HepG2 (cell line): ENCODE data around the gene CYP2W1. TPM values are rescaled to one million over a fixed set of nuclear protein-coding genes. Genes with fewer than 3 reads are reported as not detected.

Experiments
- ISL2 ChIP-seq: sonication (generic); formaldehyde crosslinking; IDR thresholded peaks from 2 replicates; pipeline ENCODE4 v1.5.0; 2020; ENCODE audit warnings: missing genetic modification reagents
- MTA3 ChIP-seq: sonication (generic); formaldehyde crosslinking; IDR thresholded peaks from 2 replicates; pipeline ENCODE4 v1.4.0; 2020; ENCODE audit warnings: missing genetic modification reagents
- SMAD3 ChIP-seq: sonication (generic); formaldehyde crosslinking; IDR thresholded peaks from 2 replicates; pipeline ENCODE4 v1.4.0; 2020; ENCODE audit warnings: missing genetic modification reagents
- SMARCC2 ChIP-seq: fragments of 450-650 bp; IDR thresholded peaks from 2 replicates; pipeline ENCODE4 v1.6.1; 2017; ENCODE audit warnings: antibody characterized with exemption, mild to moderate bottlenecking
- USF2 ChIP-seq, 2 experiments: sonication (generic) in 1 of 2; formaldehyde crosslinking in 1 of 2; IDR thresholded peaks; 2 replicates each; pipeline versions ENCODE4 v1.5.1 to v1.6.1; 2011 to 2020; ENCODE audit warnings: borderline replicate concordance in 1 of 2, low read depth in 1 of 2, low read length in 1 of 2, mild to moderate bottlenecking in 1 of 2, missing genetic modification reagents in 1 of 2, moderate library complexity in 1 of 2
- ZBTB37 ChIP-seq: sonication (generic); formaldehyde crosslinking; IDR thresholded peaks from 2 replicates; pipeline ENCODE4 v1.4.0; 2020; ENCODE audit warnings: mild to moderate bottlenecking, missing genetic modification reagents
- ZFX ChIP-seq: sonication (generic); formaldehyde crosslinking; IDR thresholded peaks from 2 replicates; pipeline ENCODE4 v1.4.0; 2020; ENCODE audit warnings: mild to moderate bottlenecking, low read depth, missing genetic modification reagents, moderate library complexity
- ZSCAN21 ChIP-seq: sonication (generic); formaldehyde crosslinking; IDR thresholded peaks from 2 replicates; pipeline ENCODE4 v1.8.0; 2022; ENCODE audit warnings: mild to moderate bottlenecking, missing genetic modification reagents, moderate library complexity, borderline replicate concordance
- polyA plus RNA-seq, 8 experiments: library from polyadenylated mRNA; depleted of rRNA in 3 of 8; stranded (reverse) in 7 of 8; unstranded in 1 of 8; fragments of >200 nt; fragmentation: Illumina TruSeq in 4 of 8; extraction: Trizol in 4 of 8; gene quantifications; 2 replicates each; pipeline versions ENCODE4 v1.2.1 to v1.2.3, GENCODE V29; 2011 to 2016; ENCODE audit warnings: low read depth in 4 of 8, missing spikeins in 1 of 8, mixed read lengths in 1 of 8; ENCODE audit not compliant: insufficient read depth in 1 of 8
- total RNA-seq, 5 experiments: library from RNA; depleted of rRNA; stranded (reverse); fragments of >200 nt; fragmentation: Illumina TruSeq; extraction: Trizol; gene quantifications; 2 replicates each; pipeline ENCODE4 v1.2.3, GENCODE V29; 2016; ENCODE audit warnings: low read depth in 1 of 5
- TF ChIP-seq, protein P1 (sequence below): sonication (generic); formaldehyde crosslinking; conservative IDR thresholded peaks from 2 replicates; pipeline ENCODE4 v1.4.0; 2020; ENCODE audit warnings: mild to moderate bottlenecking, missing genetic modification reagents, moderate library complexity
- TF ChIP-seq, protein P2 (sequence below): IDR thresholded peaks from 2 replicates; pipeline ENCODE4 v1.4.0; 2020; ENCODE audit warnings: mild to moderate bottlenecking, missing genetic modification reagents
- TF ChIP-seq, protein P3 (sequence below): sonication (generic); formaldehyde crosslinking; IDR thresholded peaks from 2 replicates; pipeline ENCODE4 v1.5.0; 2020; ENCODE audit warnings: missing genetic modification reagents

CYP2W1 gene
- total and polyA plus RNA-seq, 2 of the 13 experiments (the other 11 are each of a cell fraction or from before 2014, with no cell fraction given), result 19.5 to 31.7 TPM

DNA sequence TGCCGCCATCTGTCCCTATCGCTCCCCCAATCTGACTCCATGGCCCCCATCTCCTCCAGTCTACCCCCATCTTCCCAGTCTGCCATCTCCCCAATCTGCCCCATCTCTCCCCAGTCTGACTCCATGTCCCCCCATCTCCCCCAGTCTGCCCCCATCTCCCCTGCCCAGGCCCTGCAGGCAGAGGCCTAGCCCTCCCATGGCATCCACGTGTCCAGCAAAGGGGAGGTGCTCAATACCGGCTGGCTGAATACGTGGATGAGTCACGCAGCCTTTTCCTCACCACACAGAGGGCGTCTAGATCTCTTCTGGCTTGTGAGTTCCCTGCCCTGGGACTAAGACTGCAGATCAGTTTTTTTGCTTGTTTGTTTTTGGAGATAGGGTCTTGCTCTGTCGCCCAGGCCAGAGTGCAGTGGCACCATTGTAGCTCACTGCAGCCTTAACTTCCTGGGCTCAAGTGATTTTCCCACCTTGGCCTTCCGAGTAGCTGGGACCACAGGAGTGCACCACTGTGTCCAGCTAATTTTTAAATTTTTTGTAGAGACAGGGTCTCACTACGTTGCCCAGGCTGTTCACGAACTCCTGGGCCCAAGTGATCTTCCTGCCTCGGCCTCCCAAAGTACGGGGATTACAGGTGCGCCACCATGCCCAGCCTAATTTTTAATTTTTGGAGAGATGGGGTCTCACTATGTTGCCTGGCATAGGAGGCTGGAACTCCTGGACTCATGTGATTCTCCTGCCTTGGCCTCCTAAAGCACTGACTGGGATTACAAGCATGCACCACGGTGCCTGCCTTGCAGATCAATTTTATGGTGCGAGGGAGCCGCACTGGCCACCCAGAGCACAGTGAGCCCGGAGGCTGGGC is 46.0 kb downstream of the CYP2W1 start (continued):
- TF ChIP-seq, protein P1, sequence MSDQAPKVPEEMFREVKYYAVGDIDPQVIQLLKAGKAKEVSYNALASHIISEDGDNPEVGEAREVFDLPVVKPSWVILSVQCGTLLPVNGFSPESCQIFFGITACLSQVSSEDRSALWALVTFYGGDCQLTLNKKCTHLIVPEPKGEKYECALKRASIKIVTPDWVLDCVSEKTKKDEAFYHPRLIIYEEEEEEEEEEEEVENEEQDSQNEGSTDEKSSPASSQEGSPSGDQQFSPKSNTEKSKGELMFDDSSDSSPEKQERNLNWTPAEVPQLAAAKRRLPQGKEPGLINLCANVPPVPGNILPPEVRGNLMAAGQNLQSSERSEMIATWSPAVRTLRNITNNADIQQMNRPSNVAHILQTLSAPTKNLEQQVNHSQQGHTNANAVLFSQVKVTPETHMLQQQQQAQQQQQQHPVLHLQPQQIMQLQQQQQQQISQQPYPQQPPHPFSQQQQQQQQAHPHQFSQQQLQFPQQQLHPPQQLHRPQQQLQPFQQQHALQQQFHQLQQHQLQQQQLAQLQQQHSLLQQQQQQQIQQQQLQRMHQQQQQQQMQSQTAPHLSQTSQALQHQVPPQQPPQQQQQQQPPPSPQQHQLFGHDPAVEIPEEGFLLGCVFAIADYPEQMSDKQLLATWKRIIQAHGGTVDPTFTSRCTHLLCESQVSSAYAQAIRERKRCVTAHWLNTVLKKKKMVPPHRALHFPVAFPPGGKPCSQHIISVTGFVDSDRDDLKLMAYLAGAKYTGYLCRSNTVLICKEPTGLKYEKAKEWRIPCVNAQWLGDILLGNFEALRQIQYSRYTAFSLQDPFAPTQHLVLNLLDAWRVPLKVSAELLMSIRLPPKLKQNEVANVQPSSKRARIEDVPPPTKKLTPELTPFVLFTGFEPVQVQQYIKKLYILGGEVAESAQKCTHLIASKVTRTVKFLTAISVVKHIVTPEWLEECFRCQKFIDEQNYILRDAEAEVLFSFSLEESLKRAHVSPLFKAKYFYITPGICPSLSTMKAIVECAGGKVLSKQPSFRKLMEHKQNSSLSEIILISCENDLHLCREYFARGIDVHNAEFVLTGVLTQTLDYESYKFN (CRISPR knock-in tag), result 0 out of 2 replicates have a peak, but pooled peaks have one; percentile 35
- TF ChIP-seq ZFX (peak; percentile 95), SMAD3 (CRISPR knock-in tag) (peak; percentile 69; the same call in 1 of the 2 replicates), MTA3 (CRISPR knock-in tag) (no peak), ISL2 (CRISPR knock-in tag) (no peak), ZSCAN21 (CRISPR knock-in tag) (no peak), USF2 (IDR thresholded peaks at IDR 0.05; ENCODE audit: low read depth, low read length) (0 out of 2 replicates have a peak, but pooled peaks have one; percentile 55), USF2 (CRISPR knock-in tag; IDR thresholded peaks at IDR 0.05; ENCODE audit: borderline replicate concordance) (no peak), ZBTB37 (CRISPR knock-in tag) (no peak), SMARCC2 (no peak)
- TF ChIP-seq, protein P2, sequence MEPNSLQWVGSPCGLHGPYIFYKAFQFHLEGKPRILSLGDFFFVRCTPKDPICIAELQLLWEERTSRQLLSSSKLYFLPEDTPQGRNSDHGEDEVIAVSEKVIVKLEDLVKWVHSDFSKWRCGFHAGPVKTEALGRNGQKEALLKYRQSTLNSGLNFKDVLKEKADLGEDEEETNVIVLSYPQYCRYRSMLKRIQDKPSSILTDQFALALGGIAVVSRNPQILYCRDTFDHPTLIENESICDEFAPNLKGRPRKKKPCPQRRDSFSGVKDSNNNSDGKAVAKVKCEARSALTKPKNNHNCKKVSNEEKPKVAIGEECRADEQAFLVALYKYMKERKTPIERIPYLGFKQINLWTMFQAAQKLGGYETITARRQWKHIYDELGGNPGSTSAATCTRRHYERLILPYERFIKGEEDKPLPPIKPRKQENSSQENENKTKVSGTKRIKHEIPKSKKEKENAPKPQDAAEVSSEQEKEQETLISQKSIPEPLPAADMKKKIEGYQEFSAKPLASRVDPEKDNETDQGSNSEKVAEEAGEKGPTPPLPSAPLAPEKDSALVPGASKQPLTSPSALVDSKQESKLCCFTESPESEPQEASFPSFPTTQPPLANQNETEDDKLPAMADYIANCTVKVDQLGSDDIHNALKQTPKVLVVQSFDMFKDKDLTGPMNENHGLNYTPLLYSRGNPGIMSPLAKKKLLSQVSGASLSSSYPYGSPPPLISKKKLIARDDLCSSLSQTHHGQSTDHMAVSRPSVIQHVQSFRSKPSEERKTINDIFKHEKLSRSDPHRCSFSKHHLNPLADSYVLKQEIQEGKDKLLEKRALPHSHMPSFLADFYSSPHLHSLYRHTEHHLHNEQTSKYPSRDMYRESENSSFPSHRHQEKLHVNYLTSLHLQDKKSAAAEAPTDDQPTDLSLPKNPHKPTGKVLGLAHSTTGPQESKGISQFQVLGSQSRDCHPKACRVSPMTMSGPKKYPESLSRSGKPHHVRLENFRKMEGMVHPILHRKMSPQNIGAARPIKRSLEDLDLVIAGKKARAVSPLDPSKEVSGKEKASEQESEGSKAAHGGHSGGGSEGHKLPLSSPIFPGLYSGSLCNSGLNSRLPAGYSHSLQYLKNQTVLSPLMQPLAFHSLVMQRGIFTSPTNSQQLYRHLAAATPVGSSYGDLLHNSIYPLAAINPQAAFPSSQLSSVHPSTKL, result 0 out of 2 replicates have a peak, but pooled peaks have one; percentile 17
- TF ChIP-seq, protein P3, sequence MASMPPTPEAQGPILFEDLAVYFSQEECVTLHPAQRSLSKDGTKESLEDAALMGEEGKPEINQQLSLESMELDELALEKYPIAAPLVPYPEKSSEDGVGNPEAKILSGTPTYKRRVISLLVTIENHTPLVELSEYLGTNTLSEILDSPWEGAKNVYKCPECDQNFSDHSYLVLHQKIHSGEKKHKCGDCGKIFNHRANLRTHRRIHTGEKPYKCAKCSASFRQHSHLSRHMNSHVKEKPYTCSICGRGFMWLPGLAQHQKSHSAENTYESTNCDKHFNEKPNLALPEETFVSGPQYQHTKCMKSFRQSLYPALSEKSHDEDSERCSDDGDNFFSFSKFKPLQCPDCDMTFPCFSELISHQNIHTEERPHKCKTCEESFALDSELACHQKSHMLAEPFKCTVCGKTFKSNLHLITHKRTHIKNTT (CRISPR knock-in tag), result no peak
